ENCODE results near the gene DCAF16. TPM values are rescaled to one million over a fixed set of nuclear protein-coding genes. Genes with fewer than 3 reads are reported as not detected.

The DCAF16 gene
- total RNA-seq, 1 experiment from 2014 or later: 46.2 TPM

GRCh38 chr4:17760626-17761025 is 49.9 kb downstream of the DCAF16 start:
- H4K5ac ChIP-seq (ENCODE audit: insufficient read length, low read depth, low read length): no peak overlapping the region
- H3K4me3 Mint-ChIP-seq: no peak overlapping the region; a peak in 1 of 5 replicates
- H3T11ph ChIP-seq (ENCODE audit: low read length): no peak overlapping the region
- peaks cover 9 to 13% of the 10 kb centered on the region in 2 experiments for H3K4me1 Mint-ChIP-seq
- H4K8ac ChIP-seq (replicated peaks; ENCODE audit: insufficient read length, low read depth, low read length): no peak overlapping the region
- WGBS (ENCODE audit: extremely low coverage, insufficient read length, low lambda C conversion rate): no CpG with 5 or more reads among the region's 6 CpGs
- H2BK5ac ChIP-seq (ENCODE audit: insufficient read length, low read length): no peak overlapping the region
- peaks cover 5% of the 10 kb centered on the region; the same call in 1 of the 2 replicates for H3K4me1 ChIP-seq (ENCODE audit: insufficient read depth, low read length)
- H2AFZ ChIP-seq (ENCODE audit: low read length): no peak overlapping the region
- H3K36me3 Mint-ChIP-seq (ENCODE audit: insufficient read depth in 1 of 3, low read depth in 3 of 3): 0 out of 7 replicates have a peak, but pooled peaks cover 0 to 2% (median 0%) of the 10 kb centered on the region in 3 experiments
- no peak overlapping the region for H3K14ac ChIP-seq (ENCODE audit: insufficient read depth, low read length)
- H3K4ac ChIP-seq (ENCODE audit: low read depth, low read length): no peak overlapping the region
- peak overlapping the region in 1 of 3 experiments; percentile 17; a peak in 1 of 7 replicates for H3K27ac Mint-ChIP-seq
- no peak overlapping the region for H3K9ac ChIP-seq (ENCODE audit: extremely low read depth, insufficient read length, low read length)
- H4K91ac ChIP-seq (ENCODE audit: insufficient read length, low read depth, low read length): no peak overlapping the region
- no peak for TF ChIP-seq CTCF (conservative IDR thresholded peaks at IDR 0.05)
- H3K56ac ChIP-seq (ENCODE audit: insufficient read length, low read depth, low read length): no peak overlapping the region
- DNase-seq: no peak
- H2BK15ac ChIP-seq (ENCODE audit: low read depth, low read length): no peak overlapping the region
- peaks cover 8% of the 10 kb centered on the region for H3K27me3 Mint-ChIP-seq (ENCODE audit: low read depth)
- no peaks in the 10 kb centered on the region for H4K20me1 ChIP-seq (ENCODE audit: control insufficient read depth, insufficient read depth, insufficient read length)
- no peaks in the 10 kb centered on the region for H3K9me3 ChIP-seq (ENCODE audit: control insufficient read depth, low read depth, low read length)
- no peak overlapping the region for H3K18ac ChIP-seq (ENCODE audit: insufficient read length, low read depth, low read length)
- H3K79me1 ChIP-seq (ENCODE audit: insufficient read depth, low read depth, low read length, poor library complexity, severe bottlenecking): no peaks in the 10 kb centered on the region
- no peaks in the 10 kb centered on the region for H3K79me2 ChIP-seq (ENCODE audit: insufficient read depth, low read length)
- no peak overlapping the region for H3K27ac ChIP-seq (ENCODE audit: insufficient read length, low read depth, low read length)
- H3K27me3 ChIP-seq (ENCODE audit: insufficient read depth, low read length): no peaks in the 10 kb centered on the region
- no peak overlapping the region for H2AK5ac ChIP-seq (ENCODE audit: insufficient read length, low read length)
- no peak overlapping the region for H2BK12ac ChIP-seq (ENCODE audit: insufficient read length, low read depth, low read length)
- H2BK20ac ChIP-seq (ENCODE audit: low read depth, low read length, poor library complexity, severe bottlenecking): no peak overlapping the region
- no peak overlapping the region for H3K4me2 ChIP-seq (ENCODE audit: insufficient read depth, insufficient read length, low read length)
- H2BK120ac ChIP-seq (ENCODE audit: low read depth, low read length, poor library complexity, severe bottlenecking): no peak overlapping the region
- H3K23me2 ChIP-seq (ENCODE audit: insufficient read length, low read depth, low read length, poor library complexity, severe bottlenecking): no peaks in the 10 kb centered on the region
- peaks cover under 1 to 3% of the 10 kb centered on the region in 2 experiments; a peak in 2 of 5 replicates for H3K9me3 Mint-ChIP-seq
- no peak overlapping the region for H3K23ac ChIP-seq (ENCODE audit: insufficient read length, low read depth, low read length)

Measured in H9 (cell line).